AG09309 (cell line): ENCODE measurements around the gene TTLL7.

Experiments
- DNase-seq: peaks from one replicate; pipeline ENCODE4 v3.0.0-alpha.2; 2010; ENCODE audit warnings: low read depth
- H3K4me3 ChIP-seq: 2 replicates; pipeline ENCODE4 v1.5.1; 2011; ENCODE audit warnings: mild to moderate bottlenecking, low read depth, low read length, moderate library complexity; ENCODE audit not compliant: control insufficient read depth
- TF ChIP-seq, protein P1 (sequence below): IDR thresholded peaks from 2 replicates; pipeline ENCODE4 v1.5.1; 2011; ENCODE audit warnings: mild to moderate bottlenecking, low read depth, low read length, inconsistent platforms; ENCODE audit not compliant: insufficient read depth, control insufficient read depth; ENCODE audit errors: missing control alignments

TTLL7 gene

DNA sequence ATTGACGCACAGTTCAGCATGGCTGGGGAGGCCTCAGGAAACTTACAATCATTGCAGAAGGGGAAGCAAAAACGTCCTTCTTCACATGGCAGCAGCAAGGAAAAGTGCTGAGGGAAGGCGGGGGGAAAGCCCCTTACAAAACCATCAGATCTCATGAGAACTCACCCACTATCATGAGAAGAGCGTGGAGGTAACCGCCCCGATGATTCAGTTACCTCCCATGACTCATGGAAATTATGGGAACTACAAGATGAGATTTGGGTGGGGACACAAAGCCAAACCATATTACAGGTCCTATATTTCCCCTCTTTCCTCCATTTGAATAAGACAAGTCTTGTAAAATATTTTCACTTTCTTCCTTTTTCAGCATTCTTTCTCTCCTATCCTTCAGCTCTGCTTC, 7.7 kb upstream of the TTLL7 start:
- H3K4me3 ChIP-seq = no peak overlapping the region
- no peak for DNase-seq
- TF ChIP-seq, protein P1, sequence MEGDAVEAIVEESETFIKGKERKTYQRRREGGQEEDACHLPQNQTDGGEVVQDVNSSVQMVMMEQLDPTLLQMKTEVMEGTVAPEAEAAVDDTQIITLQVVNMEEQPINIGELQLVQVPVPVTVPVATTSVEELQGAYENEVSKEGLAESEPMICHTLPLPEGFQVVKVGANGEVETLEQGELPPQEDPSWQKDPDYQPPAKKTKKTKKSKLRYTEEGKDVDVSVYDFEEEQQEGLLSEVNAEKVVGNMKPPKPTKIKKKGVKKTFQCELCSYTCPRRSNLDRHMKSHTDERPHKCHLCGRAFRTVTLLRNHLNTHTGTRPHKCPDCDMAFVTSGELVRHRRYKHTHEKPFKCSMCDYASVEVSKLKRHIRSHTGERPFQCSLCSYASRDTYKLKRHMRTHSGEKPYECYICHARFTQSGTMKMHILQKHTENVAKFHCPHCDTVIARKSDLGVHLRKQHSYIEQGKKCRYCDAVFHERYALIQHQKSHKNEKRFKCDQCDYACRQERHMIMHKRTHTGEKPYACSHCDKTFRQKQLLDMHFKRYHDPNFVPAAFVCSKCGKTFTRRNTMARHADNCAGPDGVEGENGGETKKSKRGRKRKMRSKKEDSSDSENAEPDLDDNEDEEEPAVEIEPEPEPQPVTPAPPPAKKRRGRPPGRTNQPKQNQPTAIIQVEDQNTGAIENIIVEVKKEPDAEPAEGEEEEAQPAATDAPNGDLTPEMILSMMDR = no peak

- TF ChIP-seq, protein P1 = no peak
- no peak overlapping the region for H3K4me3 ChIP-seq
- DNase-seq = no peak
Measured at GRCh38 chr1:84001501-84001900, 2.6 kb upstream of the TTLL7 start.

DNA sequence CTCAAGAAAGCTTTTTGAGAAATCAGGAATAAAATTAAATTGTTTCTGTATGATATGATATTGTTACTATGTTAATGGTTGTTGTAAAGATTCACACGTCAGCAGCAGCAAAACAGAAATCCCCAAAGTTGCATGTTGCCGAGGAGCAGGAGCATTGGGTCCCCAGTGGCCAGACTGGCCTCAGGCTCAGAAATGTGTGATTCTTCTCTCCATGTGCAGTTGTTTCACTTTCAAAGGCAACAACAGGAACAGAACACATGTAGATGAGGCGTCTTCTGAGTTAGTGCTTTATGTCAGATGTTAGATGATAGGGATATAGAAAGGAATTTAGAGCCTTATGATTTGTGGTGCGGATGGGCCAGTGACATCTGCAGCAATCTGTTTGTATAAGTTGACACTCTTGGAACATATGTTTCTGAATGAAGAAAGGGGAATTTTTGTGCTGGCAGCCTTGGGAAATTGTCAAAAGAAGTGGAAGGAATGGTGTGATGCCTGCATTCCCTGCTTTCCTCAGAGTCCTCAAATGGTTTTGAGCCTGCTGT, 2.1 kb upstream of the TTLL7 start:
- no peak overlapping the region for H3K4me3 ChIP-seq
- no peak for DNase-seq
- TF ChIP-seq, protein P1 = no peak

DNA sequence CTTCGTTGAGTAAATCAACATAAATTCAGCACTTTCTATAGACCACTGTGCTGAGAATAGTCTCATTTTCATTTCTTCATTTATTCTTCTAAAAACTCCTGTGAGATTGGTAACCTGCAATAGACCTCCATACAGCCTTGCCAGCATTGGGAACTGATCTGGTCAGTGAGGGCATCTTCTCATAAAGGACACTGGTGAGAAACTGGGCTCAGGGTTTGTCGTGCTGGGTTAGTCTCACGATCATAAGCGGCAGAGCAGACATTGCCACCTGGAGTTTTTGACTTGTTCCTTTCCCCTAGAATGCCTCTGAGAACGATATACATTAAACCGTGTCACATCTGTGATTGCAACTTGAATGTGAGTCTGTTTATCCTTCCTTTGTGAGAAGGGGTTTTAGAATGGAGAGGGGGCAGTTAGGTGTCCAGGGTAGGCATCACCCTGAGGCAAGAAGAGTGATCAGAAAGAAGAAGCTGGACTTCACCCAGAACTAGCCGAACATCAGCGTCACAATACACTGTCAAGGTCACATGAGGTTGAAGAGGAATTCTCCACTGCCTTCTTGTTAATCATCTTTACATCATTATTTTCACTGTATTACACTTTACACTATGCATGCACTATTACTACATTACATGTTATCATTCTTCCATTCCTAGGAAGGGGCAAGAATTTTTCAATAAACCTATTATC, 1.4 kb upstream of the TTLL7 start:
- DNase-seq = no peak
- TF ChIP-seq, protein P1 = no peak
- no peak overlapping the region for H3K4me3 ChIP-seq

GRCh38 chr1:83999316-83999819, 436 bp upstream of the TTLL7 start:
- H3K4me3 ChIP-seq = peak overlapping the region; percentile 81
- peak; percentile 8 for DNase-seq
- TF ChIP-seq, protein P1 = no peak

DNA sequence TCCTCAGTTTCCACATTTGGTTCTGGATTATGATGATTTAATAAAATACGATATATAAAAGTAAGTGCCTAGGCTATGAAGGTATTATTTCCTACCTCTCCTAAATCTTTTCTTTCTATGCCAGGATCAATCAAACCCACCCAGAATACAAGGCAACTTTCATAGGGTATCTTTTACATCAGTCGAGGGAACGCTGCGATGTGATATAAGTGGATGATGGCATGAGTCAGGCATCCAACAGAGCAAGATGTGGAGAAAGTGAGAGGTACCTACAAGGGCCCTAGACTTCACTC, 781 bp downstream of the TTLL7 start:
- H3K4me3 ChIP-seq = peak overlapping the region; percentile 81
- TF ChIP-seq, protein P1 = no peak

More for the DNA sequence above, 781 bp downstream of the TTLL7 start:
- DNase-seq = no peak
